BJ (cell line): ENCODE data around the gene LRCOL1. TPM values are rescaled to one million over a fixed set of nuclear protein-coding genes. Genes with fewer than 3 reads are reported as not detected.

Experiments
- CTCF ChIA-PET: fragments of 350-600 bp; formaldehyde crosslinking; extraction: SDS; loops from one replicate; lab custom pipeline; 2021; ENCODE audit warnings: antibody characterized with exemption, inconsistent platforms; lab: Yijun Ruan, JAX
- POLR2A ChIA-PET: fragments of 300-600 bp; sonication (Branson Sonifier 250); formaldehyde crosslinking; extraction: SDS; loops from one replicate; lab custom pipeline; 2021; ENCODE audit warnings: antibody characterized with exemption; lab: Charles Lee
- DNase-seq: peaks from one replicate; pipeline ENCODE4 v3.0.0-alpha.2; 2011; ENCODE audit warnings: low read depth
- H3K27me3 ChIP-seq: 2 replicates; pipeline ENCODE4 v1.6.0; 2011; ENCODE audit warnings: low read length; ENCODE audit not compliant: control insufficient read depth, insufficient read depth
- H3K36me3 ChIP-seq: 2 replicates; pipeline ENCODE4 v1.5.1; 2011; ENCODE audit warnings: low read length; ENCODE audit not compliant: control insufficient read depth, insufficient read depth
- H3K4me3 ChIP-seq: 2 replicates; pipeline ENCODE4 v1.5.1; 2011; ENCODE audit warnings: low read depth, mild to moderate bottlenecking, control low read depth, low read length
- polyA plus RNA-seq: library from polyadenylated mRNA; depleted of rRNA; stranded (reverse); fragments of >200 nt; gene quantifications from 2 replicates; pipeline ENCODE4 v1.2.3, GENCODE V29; 2011
- TF ChIP-seq, protein P1 (sequence below): IDR thresholded peaks from 2 replicates; pipeline ENCODE4 v1.5.1; 2011; ENCODE audit warnings: low read depth, mild to moderate bottlenecking, control low read depth, inconsistent platforms, low read length, moderate library complexity; ENCODE audit not compliant: insufficient read depth

LRCOL1 gene
- polyA plus RNA-seq, 1 experiment, result 0.15 TPM

GRCh38 chr12:132608231-132609171 lies 1.9 kb downstream of the LRCOL1 start:
- CTCF ChIA-PET, result interaction anchor here (3.0 to 4.5 kb wide), 2 partner anchors 8 to 194 kb away, joined by 11 to 35 read pairs; no protein-coding TSS in a partner anchor
- POLR2A ChIA-PET, result no interaction called here
- DNase-seq, result no peak
- TF ChIP-seq, protein P1, sequence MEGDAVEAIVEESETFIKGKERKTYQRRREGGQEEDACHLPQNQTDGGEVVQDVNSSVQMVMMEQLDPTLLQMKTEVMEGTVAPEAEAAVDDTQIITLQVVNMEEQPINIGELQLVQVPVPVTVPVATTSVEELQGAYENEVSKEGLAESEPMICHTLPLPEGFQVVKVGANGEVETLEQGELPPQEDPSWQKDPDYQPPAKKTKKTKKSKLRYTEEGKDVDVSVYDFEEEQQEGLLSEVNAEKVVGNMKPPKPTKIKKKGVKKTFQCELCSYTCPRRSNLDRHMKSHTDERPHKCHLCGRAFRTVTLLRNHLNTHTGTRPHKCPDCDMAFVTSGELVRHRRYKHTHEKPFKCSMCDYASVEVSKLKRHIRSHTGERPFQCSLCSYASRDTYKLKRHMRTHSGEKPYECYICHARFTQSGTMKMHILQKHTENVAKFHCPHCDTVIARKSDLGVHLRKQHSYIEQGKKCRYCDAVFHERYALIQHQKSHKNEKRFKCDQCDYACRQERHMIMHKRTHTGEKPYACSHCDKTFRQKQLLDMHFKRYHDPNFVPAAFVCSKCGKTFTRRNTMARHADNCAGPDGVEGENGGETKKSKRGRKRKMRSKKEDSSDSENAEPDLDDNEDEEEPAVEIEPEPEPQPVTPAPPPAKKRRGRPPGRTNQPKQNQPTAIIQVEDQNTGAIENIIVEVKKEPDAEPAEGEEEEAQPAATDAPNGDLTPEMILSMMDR, result no peak
- Histone ChIP-seq H3K36me3 (no peaks in the 10 kb centered on the region), H3K27me3 (peaks cover 27% of the 10 kb centered on the region), H3K4me3 (no peak overlapping the region)

- ChIA-PET POLR2A (no interaction called here), CTCF (no interaction called here)
- no peaks in the 10 kb centered on the region for H3K36me3 ChIP-seq
- H3K4me3 ChIP-seq, result no peak overlapping the region
- DNase-seq, result no peak
- TF ChIP-seq, protein P1, result no peak
- peaks cover 34% of the 10 kb centered on the region for H3K27me3 ChIP-seq
Measured at GRCh38 chr12:132606927-132607326, 3.5 kb downstream of the LRCOL1 start.

DNA sequence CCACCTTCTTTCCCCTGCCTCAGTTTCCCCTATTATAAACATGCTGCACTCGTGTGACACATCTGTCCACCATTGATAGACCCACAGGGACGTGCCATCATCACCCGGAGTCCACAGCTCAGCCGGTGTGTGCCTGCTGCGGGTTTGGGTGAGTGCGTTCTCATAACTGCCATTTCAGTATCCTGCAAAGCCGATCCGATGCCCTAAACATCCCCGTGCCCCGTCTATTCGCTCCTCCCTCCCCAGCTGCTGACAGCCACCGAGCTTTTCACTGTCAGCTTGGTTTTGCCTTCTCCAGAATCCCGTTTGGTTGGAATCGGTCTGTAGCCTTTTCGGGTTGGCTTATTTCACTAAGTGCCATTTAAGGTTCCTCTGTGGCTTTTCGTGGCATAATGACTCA lies 3.9 kb downstream of the LRCOL1 start:
- ChIA-PET CTCF (no interaction called here), POLR2A (no interaction called here)
- H3K36me3 ChIP-seq, result no peaks in the 10 kb centered on the region
- peaks cover 33% of the 10 kb centered on the region for H3K27me3 ChIP-seq
- H3K4me3 ChIP-seq, result no peak overlapping the region
- TF ChIP-seq, protein P1, result no peak
- no peak for DNase-seq

GRCh38 chr12:132605892-132606291 lies 4.5 kb downstream of the LRCOL1 start:
- H3K27me3 ChIP-seq, result peaks cover 31% of the 10 kb centered on the region

More at GRCh38 chr12:132605892-132606291, 4.5 kb downstream of the LRCOL1 start:
- no peak overlapping the region for H3K4me3 ChIP-seq
- ChIA-PET POLR2A (no interaction called here), CTCF (no interaction called here)
- no peaks in the 10 kb centered on the region for H3K36me3 ChIP-seq
- DNase-seq, result no peak
- TF ChIP-seq, protein P1, result no peak
